Astrocyte (in vitro differentiated cells and primary cell): ENCODE measurements around the gene SELENOP. TPM values are rescaled to one million over a fixed set of nuclear protein-coding genes. Genes with fewer than 3 reads are reported as not detected.

Experiments used
- DNase-seq: peaks from one replicate; pipeline ENCODE4 v3.0.0-alpha.2; 2010; ENCODE audit warnings: low read depth
- FAIRE-seq: peaks from 2 replicates; lab custom pipeline; 2011; peaks lifted over from hg19 to GRCh38; lab: Jason Lieb, UNC
- H2AFZ ChIP-seq: 2 replicates; pipeline ENCODE4 v1.6.0; 2012; ENCODE audit warnings: low read depth, low read length, inconsistent platforms
- H3K27ac ChIP-seq: 2 replicates; pipeline ENCODE4 v1.5.1; 2011; ENCODE audit warnings: low read depth, low read length, inconsistent platforms
- H3K27me3 ChIP-seq: 2 replicates; pipeline ENCODE4 v1.6.0; 2011; ENCODE audit warnings: low read length, inconsistent platforms; ENCODE audit not compliant: insufficient read depth
- H3K36me3 ChIP-seq: 2 replicates; pipeline ENCODE4 v1.5.1; 2011; ENCODE audit warnings: low read length, inconsistent platforms; ENCODE audit not compliant: insufficient read depth
- H3K4me1 ChIP-seq: 2 replicates; pipeline ENCODE4 v1.5.1; 2011; ENCODE audit warnings: low read length, inconsistent platforms; ENCODE audit not compliant: insufficient read depth
- H3K4me2 ChIP-seq: 2 replicates; pipeline ENCODE4 v1.6.0; 2012; ENCODE audit warnings: low read length, inconsistent platforms
- H3K4me3 ChIP-seq: 2 replicates; pipeline ENCODE4 v1.5.1; 2011; ENCODE audit warnings: low read depth, mild to moderate bottlenecking, low read length, inconsistent platforms; ENCODE audit not compliant: insufficient read depth
- H3K79me2 ChIP-seq: 2 replicates; pipeline ENCODE4 v1.6.0; 2012; ENCODE audit warnings: mild to moderate bottlenecking, low read length, inconsistent platforms; ENCODE audit not compliant: insufficient read depth
- H3K9ac ChIP-seq: 2 replicates; pipeline ENCODE4 v1.6.0; 2012; ENCODE audit warnings: mild to moderate bottlenecking, low read length, inconsistent platforms
- H3K9me3 ChIP-seq: 2 replicates; pipeline ENCODE4 v1.5.1; 2012; ENCODE audit warnings: low read depth, mild to moderate bottlenecking, low read length, inconsistent platforms; ENCODE audit not compliant: insufficient read depth
- H4K20me1 ChIP-seq: 2 replicates; pipeline ENCODE4 v1.6.0; 2012; ENCODE audit warnings: low read length, inconsistent platforms; ENCODE audit not compliant: insufficient read depth
- H3K27ac Mint-ChIP-seq: one replicate; pipeline ENCODE4 v1.8.0; 2021; ENCODE audit warnings: mild to moderate bottlenecking, mixed read lengths; ENCODE audit not compliant: unreplicated experiment
- H3K27me3 Mint-ChIP-seq: one replicate; pipeline ENCODE4 v1.8.0; 2021; ENCODE audit warnings: low read depth, mixed read lengths; ENCODE audit not compliant: unreplicated experiment
- H3K36me3 Mint-ChIP-seq: one replicate; pipeline ENCODE4 v1.8.0; 2021; ENCODE audit warnings: low read depth, mixed read lengths; ENCODE audit not compliant: unreplicated experiment
- H3K4me1 Mint-ChIP-seq: one replicate; pipeline ENCODE4 v1.8.0; 2021; ENCODE audit warnings: low read depth, mixed read lengths; ENCODE audit not compliant: unreplicated experiment
- H3K4me3 Mint-ChIP-seq: one replicate; pipeline ENCODE4 v1.8.0; 2021; ENCODE audit warnings: mild to moderate bottlenecking, moderate library complexity, mixed read lengths; ENCODE audit not compliant: unreplicated experiment
- H3K9me3 Mint-ChIP-seq: one replicate; pipeline ENCODE4 v1.8.0; 2021; ENCODE audit warnings: mild to moderate bottlenecking, mixed read lengths; ENCODE audit not compliant: unreplicated experiment
- CTCF ChIP-seq: IDR thresholded peaks from 2 replicates; pipeline ENCODE4 v1.5.1; 2011; ENCODE audit warnings: low read depth, mild to moderate bottlenecking, inconsistent platforms, low read length, moderate library complexity; ENCODE audit not compliant: insufficient read depth
- EZH2 ChIP-seq: IDR thresholded peaks from 2 replicates; pipeline ENCODE4 v1.6.1; 2012; ENCODE audit warnings: mild to moderate bottlenecking, low read length, inconsistent platforms; ENCODE audit not compliant: insufficient read depth
- total RNA-seq: library from RNA; stranded (reverse); gene quantifications from 2 replicates; pipeline ENCODE4 v1.2.1, GENCODE V29; 2021

Gene SELENOP
- total RNA-seq, 1 donor from 2014 or later: 11.6 TPM

- FAIRE-seq: no peak
Observed at GRCh38 chr5:42813533-42813932, 1.8 kb upstream of the SELENOP start.

GRCh38 chr5:42812620-42813019 lies 928 bp upstream of the SELENOP start:
- Histone ChIP-seq H3K4me3 (no peak overlapping the region), H3K4me2 (no peak overlapping the region), H3K36me3 (no peaks in the 10 kb centered on the region), H3K79me2 (no peaks in the 10 kb centered on the region), H3K9ac (no peak overlapping the region), H3K27ac (no peak overlapping the region), H3K27me3 (no peaks in the 10 kb centered on the region), H3K4me1 (no peaks in the 10 kb centered on the region), H2AFZ (no peak overlapping the region), H4K20me1 (no peaks in the 10 kb centered on the region), H3K9me3 (no peaks in the 10 kb centered on the region)
- H3K36me3 Mint-ChIP-seq: no peaks in the 10 kb centered on the region
- no peak for FAIRE-seq
- H3K27me3 Mint-ChIP-seq: peaks cover 2% of the 10 kb centered on the region
- no peak overlapping the region for H3K27ac Mint-ChIP-seq
- no peak overlapping the region for H3K4me3 Mint-ChIP-seq
- DNase-seq: no peak
- H3K9me3 Mint-ChIP-seq: no peaks in the 10 kb centered on the region
- TF ChIP-seq CTCF (no peak), EZH2 (no peak)
- peaks cover 8% of the 10 kb centered on the region for H3K4me1 Mint-ChIP-seq

More at GRCh38 chr5:42813533-42813932, 1.8 kb upstream of the SELENOP start:
- no peaks in the 10 kb centered on the region for H3K36me3 ChIP-seq
- no peak overlapping the region for H3K4me3 ChIP-seq
- no peaks in the 10 kb centered on the region for H3K27me3 ChIP-seq
- H3K4me1 ChIP-seq: no peaks in the 10 kb centered on the region
- H4K20me1 ChIP-seq: no peaks in the 10 kb centered on the region
- peak overlapping the region; percentile 66 for H2AFZ ChIP-seq
- no peak overlapping the region for H3K27ac Mint-ChIP-seq
- no peak overlapping the region for H3K9ac ChIP-seq
- H3K4me3 Mint-ChIP-seq: no peak overlapping the region
- TF ChIP-seq EZH2 (no peak), CTCF (no peak)
- H3K27me3 Mint-ChIP-seq: peaks cover 2% of the 10 kb centered on the region
- H3K36me3 Mint-ChIP-seq: no peaks in the 10 kb centered on the region
- no peaks in the 10 kb centered on the region for H3K9me3 ChIP-seq
- no peaks in the 10 kb centered on the region for H3K9me3 Mint-ChIP-seq
- no peaks in the 10 kb centered on the region for H3K79me2 ChIP-seq
- H3K4me2 ChIP-seq: no peak overlapping the region
- DNase-seq: no peak
- peaks cover 8% of the 10 kb centered on the region for H3K4me1 Mint-ChIP-seq
- no peak overlapping the region for H3K27ac ChIP-seq

GRCh38 chr5:42810834-42811590 lies 680 bp downstream of the SELENOP start:
- H3K4me2 ChIP-seq: no peak overlapping the region
- Mint-ChIP-seq H3K36me3 (no peaks in the 10 kb centered on the region), H3K4me3 (peak overlapping the region; percentile 79), H3K4me1 (peaks cover 8% of the 10 kb centered on the region), H3K9me3 (no peaks in the 10 kb centered on the region), H3K27me3 (no peaks in the 10 kb centered on the region), H3K27ac (no peak overlapping the region)
- no peaks in the 10 kb centered on the region for H3K9me3 ChIP-seq
- H3K36me3 ChIP-seq: no peaks in the 10 kb centered on the region
- no peak overlapping the region for H3K4me3 ChIP-seq
- no peaks in the 10 kb centered on the region for H3K27me3 ChIP-seq
- DNase-seq (no peak), FAIRE-seq (no peak)
- no peaks in the 10 kb centered on the region for H3K4me1 ChIP-seq
- no peak overlapping the region for H3K9ac ChIP-seq
- H2AFZ ChIP-seq: no peak overlapping the region
- no peaks in the 10 kb centered on the region for H3K79me2 ChIP-seq
- H3K27ac ChIP-seq: no peak overlapping the region
- H4K20me1 ChIP-seq: no peaks in the 10 kb centered on the region
- no peak for TF ChIP-seq CTCF
- no peak for TF ChIP-seq EZH2
